ENCODE measurements around the gene PHLDA2.

PHLDA2 gene

GRCh38 chr11:2951231-2952110 is 22.3 kb upstream of the PHLDA2 start:
- Histone ChIP-seq H3K9me3 (ENCODE audit: control insufficient read depth, insufficient read depth, low read depth, low read length) (no peaks in the 10 kb centered on the region), H3K4me3 (ENCODE audit: low read depth, low read length) (no peak overlapping the region), H3K4me1 (ENCODE audit: control insufficient read depth, insufficient read depth, low read length) (no peaks in the 10 kb centered on the region), H3K27ac (ENCODE audit: extremely low read depth, low read depth, low read length) (no peak overlapping the region), H3K36me3 (ENCODE audit: control insufficient read depth in 2 of 2, insufficient read depth in 1 of 2, low read length in 2 of 2) (peaks cover 6 to 100% of the 10 kb centered on the region in 2 experiments; a peak in 2 of 3 replicates)
- TF ChIP-seq ZNF488 (tag by site-specific recombination; IDR thresholded peaks at IDR 0.05) (no peak), MZF1 (tag by site-specific recombination; IDR thresholded peaks at IDR 0.05; ENCODE audit: borderline replicate concordance) (no peak), ZSCAN18 (tag by site-specific recombination; IDR thresholded peaks at IDR 0.05) (no peak), PBX3 (CRISPR knock-in tag; IDR thresholded peaks at IDR 0.05) (no peak), SP3 (tag by site-specific recombination; IDR thresholded peaks at IDR 0.05) (no peak), ZSCAN30 (tag by site-specific recombination; IDR thresholded peaks at IDR 0.05) (no peak), ZNF350 (tag by site-specific recombination; IDR thresholded peaks at IDR 0.05) (no peak), YY1 (tag by site-specific recombination; IDR thresholded peaks at IDR 0.05) (no peak), ZNF692 (tag by site-specific recombination; IDR thresholded peaks at IDR 0.05) (no peak), ZNF138 (tag by site-specific recombination; IDR thresholded peaks at IDR 0.05; ENCODE audit: borderline replicate concordance) (no peak), KLF17 (tag by site-specific recombination; IDR thresholded peaks at IDR 0.05) (no peak), ZNF777 (tag by site-specific recombination; IDR thresholded peaks at IDR 0.05; ENCODE audit: borderline replicate concordance) (no peak)
- ChIA-PET CTCF (interaction anchor here (0.5 to 2.1 kb wide), 3 partner anchors 22 to 418 kb away, joined by 7 to 8 read pairs (median 8); partner anchors contain the start of gene PHLDA2), POLR2A (no interaction called here)

- no peaks in the 10 kb centered on the region for H3K4me1 ChIP-seq (ENCODE audit: control insufficient read depth, insufficient read depth, low read length)
- no peak overlapping the region for H3K27ac ChIP-seq (ENCODE audit: extremely low read depth, low read depth, low read length)
- ChIA-PET POLR2A (no interaction called here), CTCF (interaction anchor here (0.5 to 2.1 kb wide), 2 partner anchors 353 to 418 kb away, joined by 7 to 8 read pairs; no protein-coding TSS in a partner anchor)
- no peaks in the 10 kb centered on the region for H3K9me3 ChIP-seq (ENCODE audit: control insufficient read depth, insufficient read depth, low read depth, low read length)
- H3K4me3 ChIP-seq (ENCODE audit: low read depth, low read length), result no peak overlapping the region
- H3K36me3 ChIP-seq (ENCODE audit: control insufficient read depth in 2 of 2, insufficient read depth in 1 of 2, low read length in 2 of 2), result peaks cover 6 to 100% of the 10 kb centered on the region in 2 experiments; a peak in 2 of 3 replicates
- TF ChIP-seq ZBTB11 (tag by site-specific recombination; conservative IDR thresholded peaks at IDR 0.05; ENCODE audit: low read depth) (no peak), ZNF785 (tag by site-specific recombination; IDR thresholded peaks at IDR 0.05) (no peak), ZNF837 (tag by site-specific recombination; IDR thresholded peaks at IDR 0.05) (no peak), ZNF157 (tag by site-specific recombination; IDR thresholded peaks at IDR 0.05) (no peak), TRIM28 (IDR thresholded peaks at IDR 0.05; ENCODE audit: borderline replicate concordance, low read length) (no peak), ATF2 (tag by site-specific recombination; IDR thresholded peaks at IDR 0.05; ENCODE audit: low read depth) (no peak), WT1 (tag by site-specific recombination; IDR thresholded peaks at IDR 0.05) (no peak), YY2 (tag by site-specific recombination; IDR thresholded peaks at IDR 0.05) (no peak), BCL11A (tag by site-specific recombination; IDR thresholded peaks at IDR 0.05; ENCODE audit: low read depth) (no peak), SCRT2 (tag by site-specific recombination; IDR thresholded peaks at IDR 0.05) (no peak)
These were observed 21.6 kb upstream of the PHLDA2 start for GRCh38 chr11:2950825-2951224.
